Neuronal stem cell (in vitro differentiated cells): ENCODE results near the gene DCAF8.

Experiments used
- DNase-seq: peaks from one replicate; pipeline ENCODE4 v3.0.0-alpha.2; 2013; ENCODE audit warnings: low spot score
- H2AFZ ChIP-seq: one replicate; pipeline ENCODE4 v1.6.1; 2013; ENCODE audit warnings: mild to moderate bottlenecking, low read length, inconsistent platforms
- H2AK5ac ChIP-seq: 2 replicates; pipeline ENCODE4 v1.6.1; 2013; ENCODE audit warnings: low read depth, mild to moderate bottlenecking, inconsistent platforms, low read length, moderate library complexity, mixed read lengths
- H2BK120ac ChIP-seq: 2 replicates; pipeline ENCODE4 v1.6.1; 2013; ENCODE audit warnings: low read depth, mild to moderate bottlenecking, inconsistent platforms, low read length, moderate library complexity, mixed read lengths
- H2BK12ac ChIP-seq: one replicate; pipeline ENCODE4 v1.6.1; 2013; ENCODE audit warnings: low read length, inconsistent platforms
- H2BK15ac ChIP-seq: 2 replicates; pipeline ENCODE4 v1.6.1; 2013; ENCODE audit warnings: mild to moderate bottlenecking, low read length, inconsistent platforms, mixed read lengths
- H2BK5ac ChIP-seq: one replicate; pipeline ENCODE4 v1.6.1; 2013; ENCODE audit warnings: inconsistent platforms, mild to moderate bottlenecking, low read length, moderate library complexity
- H3K14ac ChIP-seq: one replicate; pipeline ENCODE4 v1.6.1; 2013; ENCODE audit warnings: low read length, inconsistent platforms
- H3K18ac ChIP-seq: 2 replicates; pipeline ENCODE4 v1.6.1; 2013; ENCODE audit warnings: low read length, inconsistent platforms
- H3K23ac ChIP-seq: 2 replicates; pipeline ENCODE4 v1.6.1; 2013; ENCODE audit warnings: low read depth, mild to moderate bottlenecking, mixed read lengths, low read length, inconsistent platforms; ENCODE audit not compliant: poor library complexity
- H3K27ac ChIP-seq: replicated peaks from 3 replicates; pipeline ENCODE4 v1.5.1; 2013; ENCODE audit warnings: low read length, inconsistent platforms
- H3K27me3 ChIP-seq, 3 experiments: 2 replicates each; pipeline ENCODE4 v1.6.1; 2013; ENCODE audit warnings: low read length in 3 of 3, mild to moderate bottlenecking in 2 of 3, inconsistent platforms in 1 of 3, low read depth in 1 of 3, mixed read lengths in 1 of 3, moderate library complexity in 1 of 3; ENCODE audit not compliant: control insufficient read depth in 3 of 3, insufficient read depth in 3 of 3
- H3K36me3 ChIP-seq, 2 donors: replicated peaks in 1 of 2; 2 replicates each; pipeline ENCODE4 v1.6.1; 2013; ENCODE audit warnings: low read length in 2 of 2; ENCODE audit not compliant: control insufficient read depth in 2 of 2, insufficient read depth in 2 of 2
- H3K4ac ChIP-seq: 2 replicates; pipeline ENCODE4 v1.6.1; 2013; ENCODE audit warnings: inconsistent platforms, mild to moderate bottlenecking, low read length, moderate library complexity
- H3K4me1 ChIP-seq, 2 donors: 1 replicate in 1 of 2; 2 replicates in 1 of 2; pipeline ENCODE4 v1.6.1; 2013; ENCODE audit warnings: low read length in 2 of 2, low read depth in 1 of 2; ENCODE audit not compliant: control insufficient read depth in 2 of 2, insufficient read depth in 1 of 2
- H3K4me2 ChIP-seq: one replicate; pipeline ENCODE4 v1.6.1; 2013; ENCODE audit warnings: mild to moderate bottlenecking, low read length, inconsistent platforms; ENCODE audit not compliant: insufficient read depth, poor library complexity, severe bottlenecking
- H3K4me3 ChIP-seq, 2 donors: 2 replicates each; pipeline ENCODE4 v1.5.1; 2013; ENCODE audit warnings: low read length in 2 of 2, mild to moderate bottlenecking in 2 of 2, inconsistent platforms in 1 of 2, moderate library complexity in 1 of 2
- H3K79me1 ChIP-seq: one replicate; pipeline ENCODE4 v1.6.1; 2013; ENCODE audit warnings: low read depth, mild to moderate bottlenecking, inconsistent platforms, low read length, moderate library complexity
- H3K9ac ChIP-seq: one replicate; pipeline ENCODE4 v1.6.1; 2013; ENCODE audit warnings: mild to moderate bottlenecking, low read depth, low read length, inconsistent platforms; ENCODE audit not compliant: poor library complexity
- H3K9me3 ChIP-seq, 2 donors: replicated peaks in 1 of 2; 2 replicates each; pipeline versions ENCODE3 to v1.6.1; 2013; ENCODE audit warnings: low read length in 2 of 2, mild to moderate bottlenecking in 2 of 2, inconsistent platforms in 1 of 2, low read depth in 1 of 2, mixed read lengths in 1 of 2, moderate library complexity in 1 of 2; ENCODE audit not compliant: control insufficient read depth in 2 of 2, insufficient read depth in 1 of 2
- H4K8ac ChIP-seq: one replicate; pipeline ENCODE4 v1.6.1; 2013; ENCODE audit warnings: low read depth, mild to moderate bottlenecking, inconsistent platforms, low read length, moderate library complexity
- H4K91ac ChIP-seq: one replicate; pipeline ENCODE4 v1.6.1; 2013; ENCODE audit warnings: low read length, low read depth, mild to moderate bottlenecking, inconsistent platforms; ENCODE audit not compliant: poor library complexity
- WGBS, 2 donors: extraction: QIAGEN DNeasy Blood & Tissue Kit; methylation state at CpG; one replicate each; pipeline ENCODE4 v1.1.7; 2013; ENCODE audit warnings: missing lambda C conversion rate in 2 of 2, mixed read lengths in 1 of 2; ENCODE audit not compliant: insufficient read length in 2 of 2, insufficient replicate concordance in 1 of 2; ENCODE audit errors: extremely low coverage in 2 of 2; 5-methylcytosine and 5-hydroxymethylcytosine counted together

DCAF8 gene

GRCh38 chr1:160209321-160210046 is 52.9 kb downstream of the DCAF8 start:
- no peaks in the 10 kb centered on the region for H3K27me3 ChIP-seq

GRCh38 chr1:160208557-160209320 is 53.6 kb downstream of the DCAF8 start:
- no peak overlapping the region for H2BK12ac ChIP-seq
- no peak overlapping the region for H4K91ac ChIP-seq
- H3K18ac ChIP-seq = no peak overlapping the region
- peaks cover 60 to 61% of the 10 kb centered on the region in 2 donors for H3K4me1 ChIP-seq
- peaks cover 39 to 66% of the 10 kb centered on the region in 2 donors for H3K36me3 ChIP-seq
- H3K4me2 ChIP-seq = peak overlapping the region; percentile 28
- peak overlapping the region; percentile 29 for H3K27ac ChIP-seq
- H3K79me1 ChIP-seq = peaks cover 8% of the 10 kb centered on the region
- no peak overlapping the region for H2AFZ ChIP-seq
- H3K9ac ChIP-seq = no peak overlapping the region
- H3K27me3 ChIP-seq = no peaks in the 10 kb centered on the region
- WGBS, 2 donors = no CpG with 5 or more reads among the region's 6 CpGs
- no peaks in the 10 kb centered on the region for H3K9me3 ChIP-seq
- no peak for DNase-seq
- H3K23ac ChIP-seq = no peak overlapping the region
- H2BK15ac ChIP-seq = no peak overlapping the region
- no peak overlapping the region for H4K8ac ChIP-seq
- no peak overlapping the region for H3K4me3 ChIP-seq
- H2BK120ac ChIP-seq = no peak overlapping the region
- no peak overlapping the region for H3K4ac ChIP-seq
- no peak overlapping the region for H3K14ac ChIP-seq
- peak overlapping the region; percentile 56 for H2BK5ac ChIP-seq
- peak overlapping the region; percentile 52 for H2AK5ac ChIP-seq

More at GRCh38 chr1:160209321-160210046, 52.9 kb downstream of the DCAF8 start:
- no peak overlapping the region for H3K23ac ChIP-seq
- H3K4me2 ChIP-seq = peak overlapping the region; percentile 28
- H2BK12ac ChIP-seq = no peak overlapping the region
- H3K4me1 ChIP-seq = peaks cover 60% of the 10 kb centered on the region in 2 donors
- peak overlapping the region; percentile 30 for H3K18ac ChIP-seq
- H3K4me3 ChIP-seq = no peak overlapping the region
- H3K9me3 ChIP-seq = no peaks in the 10 kb centered on the region
- peaks cover 46 to 73% of the 10 kb centered on the region in 2 donors for H3K36me3 ChIP-seq
- DNase-seq = peak; percentile 36
- no peak overlapping the region for H4K8ac ChIP-seq
- no peak overlapping the region for H3K4ac ChIP-seq
- peak overlapping the region; percentile 29 for H3K27ac ChIP-seq
- no peak overlapping the region for H4K91ac ChIP-seq
- H2AFZ ChIP-seq = no peak overlapping the region
- H2BK5ac ChIP-seq = no peak overlapping the region
- WGBS, 2 donors = no CpG with 5 or more reads among the region's 7 CpGs
- no peak overlapping the region for H2BK15ac ChIP-seq
- H3K14ac ChIP-seq = no peak overlapping the region
- no peak overlapping the region for H2BK120ac ChIP-seq
- no peak overlapping the region for H3K9ac ChIP-seq
- peaks cover 8% of the 10 kb centered on the region for H3K79me1 ChIP-seq
- H2AK5ac ChIP-seq = no peak overlapping the region

- Histone ChIP-seq H2AK5ac (peak overlapping the region; percentile 52), H3K36me3 (peaks cover 32 to 58% of the 10 kb centered on the region in 2 donors)
- whole genome bisulfite sequencing, 2 donors = no CpG with 5 or more reads among the region's 9 CpGs
Observed at GRCh38 chr1:160207771-160208556, 54.4 kb downstream of the DCAF8 start.

More at GRCh38 chr1:160207771-160208556, 54.4 kb downstream of the DCAF8 start:
- H3K14ac ChIP-seq = no peak overlapping the region
- DNase-seq = no peak
- no peak overlapping the region for H2AFZ ChIP-seq
- no peaks in the 10 kb centered on the region for H3K27me3 ChIP-seq
- no peak overlapping the region for H2BK120ac ChIP-seq
- H3K23ac ChIP-seq = no peak overlapping the region
- H4K8ac ChIP-seq = no peak overlapping the region
- no peak overlapping the region for H3K4me3 ChIP-seq
- H2BK12ac ChIP-seq = no peak overlapping the region
- peak overlapping the region; percentile 56 for H2BK5ac ChIP-seq
- no peak overlapping the region for H2BK15ac ChIP-seq
- no peak overlapping the region for H3K9ac ChIP-seq
- no peak overlapping the region for H3K4ac ChIP-seq
- peaks cover 60 to 61% of the 10 kb centered on the region in 2 donors for H3K4me1 ChIP-seq
- peaks cover 8% of the 10 kb centered on the region for H3K79me1 ChIP-seq
- no peak overlapping the region for H3K18ac ChIP-seq
- H3K27ac ChIP-seq = no peak overlapping the region
- H3K4me2 ChIP-seq = no peak overlapping the region
- H4K91ac ChIP-seq = no peak overlapping the region
- H3K9me3 ChIP-seq = no peaks in the 10 kb centered on the region
